CD4-positive, alpha-beta T cell treated with Interferon alpha-2 for 1 hour (primary cell): ENCODE data around the gene FBXW7.

Experiments
- DNase-seq, 2 donors: peaks; one replicate each; pipeline ENCODE4 v3.0.0-alpha.2; 2020 to 2022

Gene FBXW7

GRCh38 chr4:152464030-152464823 lies 71.7 kb downstream of the FBXW7 start:
- DNase-seq = no peak

GRCh38 chr4:152463562-152463961 lies 72.3 kb downstream of the FBXW7 start:
- DNase-seq = no peak

GRCh38 chr4:152462695-152463094 lies 73.2 kb downstream of the FBXW7 start:
- DNase-seq = no peak

- no peak for DNase-seq
Measured at GRCh38 chr4:152462047-152462446, 73.8 kb downstream of the FBXW7 start.

- DNase-seq = no peak
Measured at GRCh38 chr4:152460488-152460887, 75.4 kb downstream of the FBXW7 start.

- no peak for DNase-seq
Measured at GRCh38 chr4:152459326-152459725, 76.6 kb downstream of the FBXW7 start.

GRCh38 chr4:152458801-152459302 lies 77.0 kb downstream of the FBXW7 start:
- DNase-seq = peak in 1 of 2 donors; percentile 22

GRCh38 chr4:152456609-152457008 lies 79.3 kb downstream of the FBXW7 start:
- no peak for DNase-seq

GRCh38 chr4:152455311-152455710 lies 80.6 kb downstream of the FBXW7 start:
- no peak for DNase-seq

- DNase-seq = peak in 1 of 2 donors; percentile 28
Measured at GRCh38 chr4:152454398-152455011, 81.4 kb downstream of the FBXW7 start.

GRCh38 chr4:152451496-152451895 lies 84.4 kb downstream of the FBXW7 start:
- no peak for DNase-seq

- DNase-seq = no peak
Measured at GRCh38 chr4:152448854-152449253, 87.0 kb downstream of the FBXW7 start.

- DNase-seq = no peak
Measured at GRCh38 chr4:152448038-152448707, 87.7 kb downstream of the FBXW7 start.

- no peak for DNase-seq
Measured at GRCh38 chr4:152443859-152444258, 92.0 kb downstream of the FBXW7 start.

- DNase-seq = no peak
Measured at GRCh38 chr4:152437561-152437960, 98.3 kb downstream of the FBXW7 start.

- DNase-seq = no peak
Measured at GRCh38 chr4:152436384-152436783, 99.5 kb downstream of the FBXW7 start.

GRCh38 chr4:152434011-152434410 lies 101.9 kb downstream of the FBXW7 start:
- DNase-seq = no peak

GRCh38 chr4:152431784-152432183 lies 104.1 kb downstream of the FBXW7 start:
- no peak for DNase-seq

- no peak for DNase-seq
Measured at GRCh38 chr4:152431291-152431690, 104.6 kb downstream of the FBXW7 start.

- no peak for DNase-seq
Measured at GRCh38 chr4:152430507-152430906, 105.4 kb downstream of the FBXW7 start.

- DNase-seq = no peak
Measured at GRCh38 chr4:152427981-152428380, 107.9 kb downstream of the FBXW7 start.

- DNase-seq = no peak
Measured at GRCh38 chr4:152424977-152425376, 110.9 kb downstream of the FBXW7 start.

- DNase-seq = no peak
Measured at GRCh38 chr4:152424396-152424795, 111.5 kb downstream of the FBXW7 start.

GRCh38 chr4:152422817-152423320 lies 113.0 kb downstream of the FBXW7 start:
- DNase-seq = no peak
